ENCODE results near the gene IPO4. TPM values are rescaled to one million over a fixed set of nuclear protein-coding genes. Genes with fewer than 3 reads are reported as not detected.

The IPO4 gene
- total and polyA plus RNA-seq, 2 of the 4 experiments (the other 2 are of a cell fraction) = 37.6 to 39.4 TPM

DNA sequence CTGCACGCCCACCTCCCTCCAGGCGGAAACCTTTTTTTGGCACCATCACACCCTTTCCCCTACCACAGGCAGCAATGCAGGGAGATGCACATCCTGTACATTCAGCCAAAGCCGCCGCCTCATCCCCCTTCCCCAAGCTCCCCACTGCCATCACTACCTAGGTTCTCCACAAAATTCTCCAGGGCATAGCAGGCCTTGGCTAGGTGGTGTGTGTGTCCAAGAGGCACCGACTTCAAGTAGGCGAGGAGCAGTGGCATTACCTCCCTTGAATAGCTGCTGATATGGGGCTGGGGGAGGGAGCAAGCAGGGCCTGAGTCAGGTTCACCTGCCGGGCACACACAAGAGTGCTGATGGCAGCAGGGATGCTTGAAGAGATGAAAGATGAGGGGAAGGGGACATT, 3.6 kb downstream of the IPO4 start:
- in situ Hi-C loops (cut with MboI; ENCODE audit: low sequenced_read_pairs) (no loop called here), dilution Hi-C loops (cut with HindIII; ENCODE audit: low sequenced_read_pairs, unreplicated experiment) (no loop called here), intact Hi-C loops (cut with micrococcal nuclease) (no loop called here)
- Histone ChIP-seq H3K36me3 (ENCODE audit: control insufficient read depth, insufficient read depth, low read length) (peaks cover 63% of the 10 kb centered on the region), H3K9me3 (ENCODE audit: control insufficient read depth, insufficient read depth, low read length) (no peaks in the 10 kb centered on the region), H3K9me1 (ENCODE audit: insufficient read depth, low read length) (peaks cover 18% of the 10 kb centered on the region), H3K9ac (ENCODE audit: low read depth, low read length) (no peak overlapping the region), H4K20me1 (ENCODE audit: insufficient read depth, low read length) (no peaks in the 10 kb centered on the region), H2BK120ac (ENCODE audit: low read depth, low read length) (no peak overlapping the region), H2AK9ac (replicated peaks; ENCODE audit: low read depth, low read length, poor library complexity) (no peak overlapping the region), H4K91ac (ENCODE audit: insufficient read depth, low read depth, low read length) (no peak overlapping the region), H3K27me3 (ENCODE audit: control insufficient read depth, insufficient read depth, low read length) (no peaks in the 10 kb centered on the region), H3K18ac (ENCODE audit: low read depth, low read length) (no peak overlapping the region), H3K4me2 (ENCODE audit: low read depth, low read length) (no peak overlapping the region), H4K8ac (ENCODE audit: low read depth in 2 of 2, low read length in 2 of 2) (no peak overlapping the region), H3K4me3 (ENCODE audit: insufficient read depth, low read depth, low read length) (no peak overlapping the region), H3K27ac (ENCODE audit: insufficient read depth, low read length) (no peak overlapping the region), H4K5ac (ENCODE audit: low read depth, low read length) (no peak overlapping the region), H3K4ac (ENCODE audit: low read depth, low read length) (no peak overlapping the region), H2BK20ac (ENCODE audit: low read depth, low read length) (no peak overlapping the region), H3K79me1 (ENCODE audit: low read depth in 1 of 2, low read length in 2 of 2) (peaks cover 13 to 43% of the 10 kb centered on the region in 2 experiments), H3K4me1 (ENCODE audit: control insufficient read depth, insufficient read depth, low read length) (peaks cover 4% of the 10 kb centered on the region), H3K14ac (replicated peaks; ENCODE audit: low read depth, low read length) (no peak overlapping the region), H3K56ac (ENCODE audit: extremely low read depth, insufficient read depth, low read length) (no peak overlapping the region), H2BK15ac (ENCODE audit: low read depth, low read length) (no peak overlapping the region), H3K23ac (ENCODE audit: low read depth, low read length) (no peak overlapping the region), H2AFZ (replicated peaks; ENCODE audit: low read length, poor library complexity) (no peak overlapping the region), H2AK5ac (ENCODE audit: low read depth, low read length) (no peak overlapping the region), H2BK5ac (ENCODE audit: low read depth, low read length, poor library complexity, severe bottlenecking) (no peak overlapping the region)
- DNase-seq = no peak
- BruUV-seq (replicated peaks) = no TSS peak
- TF ChIP-seq CEBPB (IDR thresholded peaks at IDR 0.05; ENCODE audit: low read depth, low read length) (no peak), RFX5 (IDR thresholded peaks at IDR 0.05; ENCODE audit: low read depth, low read length) (no peak)
- WGBS, 2 experiments (ENCODE audit: extremely low coverage in 2 of 2, insufficient read length in 1 of 2) = 94% methylated on average over 3 of the region's 7 CpGs; no CpG with 5 or more reads in 1 of the 2 experiments
- no peak for ATAC-seq (ENCODE audit: low read depth)
- POLR2A ChIA-PET (ENCODE audit: unreplicated experiment) = no interaction called here
- CTCF ChIA-PET = no interaction called here
